ENCODE results near the gene SLC5A3.

The SLC5A3 gene

GRCh38 chr21:34073032-34073748 lies at the start of gene SLC5A3, which contains the start of gene MRPS6:
Gene SLC5A3 (plus strand): TSS chr21:34073578. CDS start chr21:34095199, 21,621 bp downstream.
Gene MRPS6 (plus strand): TSS chr21:34073578. CDS start chr21:34073701, 123 bp downstream.
- DNase-seq (ENCODE audit: low read depth) = peak; percentile 60

- DNase-seq (ENCODE audit: low read depth) = no peak
Measured at GRCh38 chr21:34023691-34024373, 49.5 kb upstream of the SLC5A3 start.

GRCh38 chr21:34024374-34024693 lies 49.0 kb upstream of the SLC5A3 start:
- DNase-seq (ENCODE audit: low read depth) = no peak

- DNase-seq (ENCODE audit: low read depth) = no peak
Measured at GRCh38 chr21:34027721-34028461, 45.5 kb upstream of the SLC5A3 start.

GRCh38 chr21:34029743-34030528 lies 43.4 kb upstream of the SLC5A3 start:
- peak; percentile 44 for DNase-seq (ENCODE audit: low read depth)

- no peak for DNase-seq (ENCODE audit: low read depth)
Measured at GRCh38 chr21:34031835-34032370, 41.5 kb upstream of the SLC5A3 start.

GRCh38 chr21:34034369-34035014 lies 38.9 kb upstream of the SLC5A3 start:
- DNase-seq (ENCODE audit: low read depth) = no peak

GRCh38 chr21:34035619-34036354 lies 37.6 kb upstream of the SLC5A3 start:
- no peak for DNase-seq (ENCODE audit: low read depth)

GRCh38 chr21:34037009-34037795 lies 36.2 kb upstream of the SLC5A3 start:
- no peak for DNase-seq (ENCODE audit: low read depth)

- DNase-seq (ENCODE audit: low read depth) = no peak
Measured at GRCh38 chr21:34039678-34040382, 33.5 kb upstream of the SLC5A3 start.

- DNase-seq (ENCODE audit: low read depth) = no peak
Measured at GRCh38 chr21:34042735-34043134, 30.6 kb upstream of the SLC5A3 start.

- DNase-seq (ENCODE audit: low read depth) = no peak
Measured at GRCh38 chr21:34043333-34043732, 30.0 kb upstream of the SLC5A3 start.

- no peak for DNase-seq (ENCODE audit: low read depth)
Measured at GRCh38 chr21:34046917-34047316, 26.5 kb upstream of the SLC5A3 start.

- DNase-seq (ENCODE audit: low read depth) = no peak
Measured at GRCh38 chr21:34047835-34048234, 25.5 kb upstream of the SLC5A3 start.

GRCh38 chr21:34052171-34052570 lies 21.2 kb upstream of the SLC5A3 start:
- no peak for DNase-seq (ENCODE audit: low read depth)

GRCh38 chr21:34054259-34054658 lies 19.1 kb upstream of the SLC5A3 start:
- no peak for DNase-seq (ENCODE audit: low read depth)

- no peak for DNase-seq (ENCODE audit: low read depth)
Measured at GRCh38 chr21:34055615-34056014, 17.8 kb upstream of the SLC5A3 start.

GRCh38 chr21:34061983-34062382 lies 11.4 kb upstream of the SLC5A3 start:
- DNase-seq (ENCODE audit: low read depth) = no peak

- no peak for DNase-seq (ENCODE audit: low read depth)
Measured at GRCh38 chr21:34065027-34065426, 8.4 kb upstream of the SLC5A3 start.

Data from activated T-helper 9 cell treated with anti-CD3 and anti-CD28 coated beads, Interleukin-2, amount 50 U/mL, for 16 hours (primary cell).